Progenitor cell of endocrine pancreas (in vitro differentiated cells): ENCODE measurements around the gene ADAMTS2. TPM values are rescaled to one million over a fixed set of nuclear protein-coding genes. Genes with fewer than 3 reads are reported as not detected.

ENCODE experiments used
- DNase-seq: peaks from one replicate; pipeline ENCODE4 v3.0.0; 2021; ENCODE audit warnings: low spot score; ENCODE audit not compliant: unreplicated experiment
- H3K27ac Mint-ChIP-seq: 2 replicates; pipeline ENCODE4 v1.8.0; 2021; ENCODE audit warnings: mild to moderate bottlenecking, moderate library complexity, mixed read lengths
- H3K27me3 Mint-ChIP-seq: 2 replicates; pipeline ENCODE4 v1.8.0; 2021; ENCODE audit warnings: mixed read lengths
- H3K36me3 Mint-ChIP-seq: 2 replicates; pipeline ENCODE4 v1.8.0; 2022; ENCODE audit warnings: mixed read lengths; ENCODE audit not compliant: insufficient read depth
- H3K4me1 Mint-ChIP-seq: 2 replicates; pipeline ENCODE4 v1.8.0; 2021; ENCODE audit warnings: low read depth, mixed read lengths
- H3K4me3 Mint-ChIP-seq: 2 replicates; pipeline ENCODE4 v1.8.0; 2021; ENCODE audit warnings: low read depth, mild to moderate bottlenecking, moderate library complexity, mixed read lengths
- H3K9me3 Mint-ChIP-seq: 2 replicates; pipeline ENCODE4 v1.8.0; 2021; ENCODE audit warnings: low read depth, mixed read lengths
- total RNA-seq: library from RNA; stranded (reverse); gene quantifications from 2 replicates; pipeline ENCODE4 v1.2.1, GENCODE V29; 2021
- TF ChIP-seq, protein P1 (sequence below): fragments of 200-600 bp; sonication (generic); IDR thresholded peaks from one replicate; pipeline ENCODE4 v1.5.0; 2021; ENCODE audit warnings: antibody characterized with exemption, mild to moderate bottlenecking; ENCODE audit not compliant: unreplicated experiment

The ADAMTS2 gene
- total RNA-seq, 1 donor from 2014 or later: 2.5 TPM

DNA sequence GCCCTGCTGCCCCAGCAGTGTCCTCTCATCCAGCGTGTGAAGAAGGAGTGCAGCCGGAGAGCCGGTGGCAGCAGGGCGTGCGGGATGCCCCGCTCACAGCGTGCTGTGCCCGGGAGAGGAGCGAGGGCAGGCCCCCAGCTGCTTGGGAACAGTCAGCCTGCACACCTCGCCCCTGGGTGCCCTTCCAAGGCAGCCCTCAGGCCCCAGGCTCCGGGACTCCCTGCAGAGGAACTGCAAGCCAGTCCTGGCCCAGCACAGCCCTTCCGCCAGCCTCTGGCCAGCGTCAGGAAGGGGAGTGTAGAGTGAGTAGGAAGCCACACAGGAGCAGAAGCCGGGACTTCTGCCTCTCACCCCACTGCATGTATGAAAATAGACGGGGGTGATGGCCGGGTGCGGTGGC lies 43.5 kb downstream of the ADAMTS2 start:
- Mint-ChIP-seq H3K27me3 (no peaks in the 10 kb centered on the region), H3K4me1 (no peaks in the 10 kb centered on the region), H3K27ac (no peak overlapping the region), H3K9me3 (peaks cover 12% of the 10 kb centered on the region), H3K36me3 (no peaks in the 10 kb centered on the region), H3K4me3 (no peak overlapping the region)
- DNase-seq: no peak
- TF ChIP-seq, protein P1, sequence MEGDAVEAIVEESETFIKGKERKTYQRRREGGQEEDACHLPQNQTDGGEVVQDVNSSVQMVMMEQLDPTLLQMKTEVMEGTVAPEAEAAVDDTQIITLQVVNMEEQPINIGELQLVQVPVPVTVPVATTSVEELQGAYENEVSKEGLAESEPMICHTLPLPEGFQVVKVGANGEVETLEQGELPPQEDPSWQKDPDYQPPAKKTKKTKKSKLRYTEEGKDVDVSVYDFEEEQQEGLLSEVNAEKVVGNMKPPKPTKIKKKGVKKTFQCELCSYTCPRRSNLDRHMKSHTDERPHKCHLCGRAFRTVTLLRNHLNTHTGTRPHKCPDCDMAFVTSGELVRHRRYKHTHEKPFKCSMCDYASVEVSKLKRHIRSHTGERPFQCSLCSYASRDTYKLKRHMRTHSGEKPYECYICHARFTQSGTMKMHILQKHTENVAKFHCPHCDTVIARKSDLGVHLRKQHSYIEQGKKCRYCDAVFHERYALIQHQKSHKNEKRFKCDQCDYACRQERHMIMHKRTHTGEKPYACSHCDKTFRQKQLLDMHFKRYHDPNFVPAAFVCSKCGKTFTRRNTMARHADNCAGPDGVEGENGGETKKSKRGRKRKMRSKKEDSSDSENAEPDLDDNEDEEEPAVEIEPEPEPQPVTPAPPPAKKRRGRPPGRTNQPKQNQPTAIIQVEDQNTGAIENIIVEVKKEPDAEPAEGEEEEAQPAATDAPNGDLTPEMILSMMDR: no peak

- TF ChIP-seq, protein P1: no peak
- DNase-seq: no peak
- H3K27me3 Mint-ChIP-seq: no peaks in the 10 kb centered on the region
- peaks cover 12% of the 10 kb centered on the region for H3K9me3 Mint-ChIP-seq
- H3K4me3 Mint-ChIP-seq: no peak overlapping the region
- no peaks in the 10 kb centered on the region for H3K4me1 Mint-ChIP-seq
- no peak overlapping the region for H3K27ac Mint-ChIP-seq
- no peaks in the 10 kb centered on the region for H3K36me3 Mint-ChIP-seq
Observed at GRCh38 chr5:179301376-179301775, 43.9 kb downstream of the ADAMTS2 start.

GRCh38 chr5:179300581-179301180 lies 44.6 kb downstream of the ADAMTS2 start:
- no peaks in the 10 kb centered on the region for H3K4me1 Mint-ChIP-seq
- peaks cover 12% of the 10 kb centered on the region for H3K9me3 Mint-ChIP-seq
- H3K36me3 Mint-ChIP-seq: no peaks in the 10 kb centered on the region
- no peak overlapping the region for H3K27ac Mint-ChIP-seq
- TF ChIP-seq, protein P1: no peak
- no peak overlapping the region for H3K4me3 Mint-ChIP-seq
- DNase-seq: no peak
- no peaks in the 10 kb centered on the region for H3K27me3 Mint-ChIP-seq

GRCh38 chr5:179298181-179298993 lies 46.9 kb downstream of the ADAMTS2 start:
- Mint-ChIP-seq H3K27me3 (no peaks in the 10 kb centered on the region), H3K36me3 (no peaks in the 10 kb centered on the region), H3K4me3 (no peak overlapping the region), H3K4me1 (no peaks in the 10 kb centered on the region), H3K9me3 (no peaks in the 10 kb centered on the region), H3K27ac (no peak overlapping the region)
- TF ChIP-seq, protein P1: no peak
- DNase-seq: no peak

GRCh38 chr5:179297486-179298180 lies 47.6 kb downstream of the ADAMTS2 start:
- Mint-ChIP-seq H3K9me3 (no peaks in the 10 kb centered on the region), H3K4me3 (no peak overlapping the region), H3K36me3 (no peaks in the 10 kb centered on the region), H3K4me1 (no peaks in the 10 kb centered on the region), H3K27ac (peak overlapping the region; percentile 4), H3K27me3 (no peaks in the 10 kb centered on the region)
- DNase-seq: no peak
- TF ChIP-seq, protein P1: no peak
